MM.1S (cell line): ENCODE data around the gene COL13A1.

Experiments used
- DNase-seq: peaks from one replicate; pipeline ENCODE4 v3.0.0-alpha.2; 2015
- H2AFZ ChIP-seq: fragments of 300-600 bp; sonication (generic); 2 replicates; pipeline ENCODE4 v1.6.0; 2016; ENCODE audit warnings: antibody characterized with exemption, low read length
- H3F3A ChIP-seq: fragments of 300-600 bp; sonication (generic); 2 replicates; pipeline ENCODE4 v1.6.1; 2016; ENCODE audit warnings: mild to moderate bottlenecking, antibody characterized with exemption, low read length, moderate library complexity, mixed read lengths; ENCODE audit not compliant: insufficient read depth
- H3K27ac ChIP-seq: fragments of 300-600 bp; sonication (generic); 2 replicates; pipeline ENCODE4 v1.5.1; 2016; ENCODE audit warnings: mild to moderate bottlenecking, low read length
- H3K27me3 ChIP-seq: fragments of 300-600 bp; sonication (generic); replicated peaks from 2 replicates; pipeline ENCODE4 v1.6.0; 2016; ENCODE audit warnings: low read length; ENCODE audit not compliant: insufficient read depth
- H3K36me3 ChIP-seq: fragments of 300-600 bp; sonication (generic); replicated peaks from 2 replicates; pipeline ENCODE4 v1.6.1; 2016; ENCODE audit warnings: mild to moderate bottlenecking, low read length, mixed read lengths; ENCODE audit not compliant: insufficient read depth
- H3K4me1 ChIP-seq: fragments of 300-600 bp; sonication (generic); 2 replicates; pipeline ENCODE4 v1.6.1; 2016; ENCODE audit warnings: low read length, mixed read lengths
- H3K4me2 ChIP-seq: fragments of 300-600 bp; sonication (generic); 2 replicates; pipeline ENCODE4 v1.6.0; 2016; ENCODE audit warnings: low read depth, low read length
- H3K4me3 ChIP-seq: fragments of 300-600 bp; sonication (generic); 2 replicates; pipeline ENCODE4 v1.5.1; 2016; ENCODE audit warnings: low read length, mixed read lengths
- H3K79me2 ChIP-seq: fragments of 300-600 bp; sonication (generic); 2 replicates; pipeline ENCODE4 v1.6.1; 2016; ENCODE audit warnings: mixed run types, low read length, mixed read lengths
- H3K9ac ChIP-seq: fragments of 300-600 bp; sonication (generic); 2 replicates; pipeline ENCODE4 v1.6.1; 2016; ENCODE audit warnings: low read length, mixed read lengths
- H3K9me2 ChIP-seq: fragments of 300-600 bp; sonication (generic); replicated peaks from 2 replicates; pipeline ENCODE4 v1.6.1; 2016; ENCODE audit warnings: mild to moderate bottlenecking, low read length, mixed read lengths; ENCODE audit not compliant: insufficient read depth
- H3K9me3 ChIP-seq: fragments of 300-600 bp; sonication (generic); replicated peaks from 2 replicates; pipeline ENCODE4 v1.6.1; 2016; ENCODE audit warnings: mild to moderate bottlenecking, low read length, mixed read lengths; ENCODE audit not compliant: insufficient read depth
- H4K20me1 ChIP-seq: fragments of 300-600 bp; sonication (generic); 2 replicates; pipeline ENCODE4 v1.6.1; 2016; ENCODE audit warnings: mild to moderate bottlenecking, low read length, moderate library complexity, mixed read lengths; ENCODE audit not compliant: insufficient read depth
- EZH2 ChIP-seq: fragments of 300-600 bp; sonication (generic); optimal IDR thresholded peaks from 2 replicates; pipeline ENCODE3; 2017; ENCODE audit warnings: low read depth, mild to moderate bottlenecking, antibody characterized with exemption, low read length, mixed read lengths
- EZH2phosphoT487 ChIP-seq: fragments of 300-600 bp; sonication (generic); IDR thresholded peaks from 2 replicates; pipeline ENCODE4 v1.6.1; 2018; ENCODE audit warnings: antibody characterized with exemption, low read length
- TF ChIP-seq, protein P1 (sequence below): fragments of 300-600 bp; sonication (generic); IDR thresholded peaks from 2 replicates; pipeline ENCODE4 v1.5.1; 2016; ENCODE audit warnings: antibody characterized with exemption, low read length, mixed read lengths

The COL13A1 gene

DNA sequence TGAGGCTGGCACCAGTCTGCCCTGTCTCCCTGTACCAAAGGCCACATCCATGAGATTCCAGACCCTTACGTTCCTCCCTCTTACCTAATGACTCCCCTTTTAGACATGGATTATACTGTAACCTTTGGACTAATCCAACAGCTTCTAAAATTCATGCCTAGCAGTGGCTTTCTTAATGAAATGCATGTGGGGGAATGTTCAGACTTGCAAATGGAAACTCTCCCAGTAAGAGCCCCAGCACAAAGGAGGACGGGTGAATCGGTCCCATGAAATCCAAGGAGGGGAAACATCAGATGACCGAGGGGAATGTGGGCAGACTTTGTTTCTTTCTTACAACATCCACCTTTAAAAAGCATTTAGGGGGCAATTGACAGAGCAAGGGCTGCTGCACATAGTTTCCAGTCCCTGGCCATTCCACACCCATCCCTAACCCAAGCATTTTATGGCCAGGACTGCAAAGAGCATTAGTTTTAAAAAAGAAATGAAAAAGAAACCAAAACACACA is 71.5 kb downstream of the COL13A1 start:
- Histone ChIP-seq H3F3A (no peaks in the 10 kb centered on the region), H3K27me3 (peaks cover 34% of the 10 kb centered on the region; the same call in 1 of the 2 replicates), H3K36me3 (no peaks in the 10 kb centered on the region), H3K4me1 (no peaks in the 10 kb centered on the region), H3K4me3 (no peak overlapping the region), H3K4me2 (no peak overlapping the region), H4K20me1 (no peaks in the 10 kb centered on the region), H3K9me3 (no peaks in the 10 kb centered on the region), H3K27ac (no peak overlapping the region), H3K9me2 (no peaks in the 10 kb centered on the region), H3K9ac (no peak overlapping the region), H2AFZ (no peak overlapping the region), H3K79me2 (no peaks in the 10 kb centered on the region)
- TF ChIP-seq, protein P1, sequence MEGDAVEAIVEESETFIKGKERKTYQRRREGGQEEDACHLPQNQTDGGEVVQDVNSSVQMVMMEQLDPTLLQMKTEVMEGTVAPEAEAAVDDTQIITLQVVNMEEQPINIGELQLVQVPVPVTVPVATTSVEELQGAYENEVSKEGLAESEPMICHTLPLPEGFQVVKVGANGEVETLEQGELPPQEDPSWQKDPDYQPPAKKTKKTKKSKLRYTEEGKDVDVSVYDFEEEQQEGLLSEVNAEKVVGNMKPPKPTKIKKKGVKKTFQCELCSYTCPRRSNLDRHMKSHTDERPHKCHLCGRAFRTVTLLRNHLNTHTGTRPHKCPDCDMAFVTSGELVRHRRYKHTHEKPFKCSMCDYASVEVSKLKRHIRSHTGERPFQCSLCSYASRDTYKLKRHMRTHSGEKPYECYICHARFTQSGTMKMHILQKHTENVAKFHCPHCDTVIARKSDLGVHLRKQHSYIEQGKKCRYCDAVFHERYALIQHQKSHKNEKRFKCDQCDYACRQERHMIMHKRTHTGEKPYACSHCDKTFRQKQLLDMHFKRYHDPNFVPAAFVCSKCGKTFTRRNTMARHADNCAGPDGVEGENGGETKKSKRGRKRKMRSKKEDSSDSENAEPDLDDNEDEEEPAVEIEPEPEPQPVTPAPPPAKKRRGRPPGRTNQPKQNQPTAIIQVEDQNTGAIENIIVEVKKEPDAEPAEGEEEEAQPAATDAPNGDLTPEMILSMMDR = no peak
- TF ChIP-seq EZH2phosphoT487 = no peak
- TF ChIP-seq EZH2 = no peak
- DNase-seq = no peak

DNA sequence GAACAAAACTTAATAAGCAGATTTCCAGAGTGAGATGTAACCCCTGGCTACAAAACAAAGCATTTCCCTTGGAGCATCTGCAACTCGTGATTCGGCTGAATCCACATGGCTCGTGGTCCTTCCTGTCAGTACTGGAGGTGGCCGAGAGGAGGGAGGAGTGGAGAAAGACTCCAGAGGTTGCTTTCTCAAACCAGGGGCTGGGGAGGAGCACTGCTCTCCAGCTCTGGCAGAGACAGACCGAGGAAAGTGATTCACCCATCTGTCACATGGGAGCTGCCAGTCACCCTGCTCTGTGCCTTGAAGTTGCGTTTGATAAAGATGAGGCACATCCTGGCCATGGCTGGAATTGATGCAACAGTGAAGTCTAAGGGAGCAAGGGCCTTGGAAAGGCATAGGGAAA is 72.7 kb downstream of the COL13A1 start:
- Histone ChIP-seq H3K27me3 (peaks cover 35% of the 10 kb centered on the region), H3K9me2 (no peaks in the 10 kb centered on the region), H3K4me1 (no peaks in the 10 kb centered on the region), H3K9me3 (no peaks in the 10 kb centered on the region), H3K79me2 (no peaks in the 10 kb centered on the region), H2AFZ (no peak overlapping the region), H3K9ac (no peak overlapping the region), H3K36me3 (no peaks in the 10 kb centered on the region), H3F3A (no peaks in the 10 kb centered on the region), H3K4me3 (no peak overlapping the region), H3K27ac (no peak overlapping the region), H3K4me2 (no peak overlapping the region), H4K20me1 (no peaks in the 10 kb centered on the region)
- no peak for DNase-seq
- no peak for TF ChIP-seq EZH2
- TF ChIP-seq, protein P1 = no peak
- no peak for TF ChIP-seq EZH2phosphoT487

DNA sequence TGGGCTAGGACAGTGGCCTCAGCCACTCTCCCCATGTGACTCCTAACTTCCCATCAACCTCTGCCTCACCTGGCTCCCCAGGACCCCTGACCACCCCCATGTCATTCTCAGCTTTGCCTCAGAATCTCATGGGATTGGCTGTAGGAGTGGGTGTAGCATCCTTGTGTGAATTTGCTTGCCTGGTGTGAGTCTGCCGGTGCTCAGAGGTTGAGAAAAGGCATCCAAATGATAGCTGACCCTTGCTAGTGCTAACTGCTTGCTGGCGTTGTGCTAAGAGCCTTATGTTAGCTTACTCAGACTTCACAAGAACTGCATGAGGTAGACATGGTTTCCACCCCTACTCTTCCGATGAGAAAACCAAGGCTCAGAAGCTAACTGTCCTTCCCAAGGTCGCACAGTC is 74.2 kb downstream of the COL13A1 start:
- DNase-seq = no peak
- no peaks in the 10 kb centered on the region for H3F3A ChIP-seq
- no peak overlapping the region for H3K27ac ChIP-seq
- no peaks in the 10 kb centered on the region for H3K9me2 ChIP-seq
- H3K27me3 ChIP-seq = peaks cover 42% of the 10 kb centered on the region
- no peak overlapping the region for H3K9ac ChIP-seq
- no peaks in the 10 kb centered on the region for H3K79me2 ChIP-seq
- no peaks in the 10 kb centered on the region for H4K20me1 ChIP-seq
- no peaks in the 10 kb centered on the region for H3K4me1 ChIP-seq
- no peak overlapping the region for H2AFZ ChIP-seq
- H3K4me2 ChIP-seq = no peak overlapping the region
- TF ChIP-seq EZH2 = no peak
- no peak for TF ChIP-seq EZH2phosphoT487
- TF ChIP-seq, protein P1 = no peak
- H3K36me3 ChIP-seq = no peaks in the 10 kb centered on the region
- H3K4me3 ChIP-seq = no peak overlapping the region
- no peaks in the 10 kb centered on the region for H3K9me3 ChIP-seq
